Measurements from ENCODE around the gene TAPT1. TPM values are rescaled to one million over a fixed set of nuclear protein-coding genes. Genes with fewer than 3 reads are reported as not detected.

The TAPT1 gene
- total and polyA plus RNA-seq, 2 donors, result 26.4 to 29.0 TPM

- Histone ChIP-seq H3K4me3 (ENCODE audit: low read length in 2 of 2) (no peak overlapping the region), H3K27ac (ENCODE audit: low read depth in 1 of 2, low read length in 1 of 2) (no peak overlapping the region), H3K9me3 (ENCODE audit: control insufficient read depth in 2 of 2, insufficient read depth in 1 of 2, low read length in 1 of 2) (peaks cover 0 to 3% of the 10 kb centered on the region in 2 donors), H3K36me3 (ENCODE audit: control insufficient read depth in 2 of 2, insufficient read depth in 2 of 2, low read length in 1 of 2) (no peaks in the 10 kb centered on the region), H3K27me3 (ENCODE audit: control insufficient read depth in 2 of 2, insufficient read depth in 1 of 2, low read length in 1 of 2) (no peaks in the 10 kb centered on the region), H3K4me1 (ENCODE audit: control insufficient read depth in 2 of 2, insufficient read depth in 2 of 2, low read length in 2 of 2) (peaks cover 11 to 14% of the 10 kb centered on the region in 2 donors)
- WGBS, result 88% methylated on average over 8 of the region's 8 CpGs
- no peak for DNase-seq (ENCODE audit: low read depth in 6 of 9, low spot score in 9 of 9)
These were observed 100.5 kb downstream of the TAPT1 start for GRCh38 chr4:16125571-16126445.

- no peaks in the 10 kb centered on the region for H3K27me3 ChIP-seq (ENCODE audit: control insufficient read depth in 2 of 2, insufficient read depth in 1 of 2, low read length in 1 of 2)
- H3K27ac ChIP-seq (ENCODE audit: low read depth in 1 of 2, low read length in 1 of 2), result no peak overlapping the region
- H3K9me3 ChIP-seq (ENCODE audit: control insufficient read depth in 2 of 2, insufficient read depth in 1 of 2, low read length in 1 of 2), result peaks cover 0 to 3% of the 10 kb centered on the region in 2 donors
- H3K4me1 ChIP-seq (ENCODE audit: control insufficient read depth in 2 of 2, insufficient read depth in 2 of 2, low read length in 2 of 2), result peaks cover 11 to 14% of the 10 kb centered on the region in 2 donors
- no peak for DNase-seq (ENCODE audit: low read depth in 6 of 9, low spot score in 9 of 9)
- H3K4me3 ChIP-seq (ENCODE audit: low read length in 2 of 2), result no peak overlapping the region
- WGBS, result 91% methylated on average over 4 of the region's 4 CpGs
- no peaks in the 10 kb centered on the region for H3K36me3 ChIP-seq (ENCODE audit: control insufficient read depth in 2 of 2, insufficient read depth in 2 of 2, low read length in 1 of 2)
These were observed 102.0 kb downstream of the TAPT1 start for GRCh38 chr4:16124232-16124631.

GRCh38 chr4:16123356-16124084 lies 102.8 kb downstream of the TAPT1 start:
- H3K4me1 ChIP-seq (ENCODE audit: control insufficient read depth in 2 of 2, insufficient read depth in 2 of 2, low read length in 2 of 2), result peaks cover 11 to 14% of the 10 kb centered on the region in 2 donors
- WGBS, result 54% methylated on average over 7 of the region's 7 CpGs
- peaks cover 0 to 3% of the 10 kb centered on the region in 2 donors for H3K9me3 ChIP-seq (ENCODE audit: control insufficient read depth in 2 of 2, insufficient read depth in 1 of 2, low read length in 1 of 2)
- peak overlapping the region in 1 of 2 donors; percentile 75 for H3K27ac ChIP-seq (ENCODE audit: low read depth in 1 of 2, low read length in 1 of 2)
- no peaks in the 10 kb centered on the region for H3K36me3 ChIP-seq (ENCODE audit: control insufficient read depth in 2 of 2, insufficient read depth in 2 of 2, low read length in 1 of 2)
- DNase-seq (ENCODE audit: low read depth in 6 of 9, low spot score in 9 of 9), result no peak
- no peak overlapping the region for H3K4me3 ChIP-seq (ENCODE audit: low read length in 2 of 2)
- H3K27me3 ChIP-seq (ENCODE audit: control insufficient read depth in 2 of 2, insufficient read depth in 1 of 2, low read length in 1 of 2), result no peaks in the 10 kb centered on the region

- DNase-seq (ENCODE audit: low read depth in 6 of 9, low spot score in 9 of 9), result peak in 5 of 9 donors; percentile 5 to 38 (median 17)
- H3K36me3 ChIP-seq (ENCODE audit: control insufficient read depth in 2 of 2, insufficient read depth in 2 of 2, low read length in 1 of 2), result no peaks in the 10 kb centered on the region
- WGBS, result 11% methylated on average over 5 of the region's 5 CpGs
- H3K4me1 ChIP-seq (ENCODE audit: control insufficient read depth in 2 of 2, insufficient read depth in 2 of 2, low read length in 2 of 2), result peaks cover 11 to 14% of the 10 kb centered on the region in 2 donors
- no peaks in the 10 kb centered on the region for H3K27me3 ChIP-seq (ENCODE audit: control insufficient read depth in 2 of 2, insufficient read depth in 1 of 2, low read length in 1 of 2)
- H3K27ac ChIP-seq (ENCODE audit: low read depth in 1 of 2, low read length in 1 of 2), result peak overlapping the region in 1 of 2 donors; percentile 75
- H3K4me3 ChIP-seq (ENCODE audit: low read length in 2 of 2), result no peak overlapping the region
- peaks cover 0 to 3% of the 10 kb centered on the region in 2 donors for H3K9me3 ChIP-seq (ENCODE audit: control insufficient read depth in 2 of 2, insufficient read depth in 1 of 2, low read length in 1 of 2)
These were observed 103.5 kb downstream of the TAPT1 start for GRCh38 chr4:16122784-16123183.

GRCh38 chr4:16122308-16122711 lies 104.0 kb downstream of the TAPT1 start:
- Histone ChIP-seq H3K4me1 (ENCODE audit: control insufficient read depth in 2 of 2, insufficient read depth in 2 of 2, low read length in 2 of 2) (peaks cover 11 to 14% of the 10 kb centered on the region in 2 donors), H3K27me3 (ENCODE audit: control insufficient read depth in 2 of 2, insufficient read depth in 1 of 2, low read length in 1 of 2) (no peaks in the 10 kb centered on the region), H3K9me3 (ENCODE audit: control insufficient read depth in 2 of 2, insufficient read depth in 1 of 2, low read length in 1 of 2) (peaks cover 0 to 3% of the 10 kb centered on the region in 2 donors), H3K27ac (ENCODE audit: low read depth in 1 of 2, low read length in 1 of 2) (no peak overlapping the region), H3K36me3 (ENCODE audit: control insufficient read depth in 2 of 2, insufficient read depth in 2 of 2, low read length in 1 of 2) (no peaks in the 10 kb centered on the region), H3K4me3 (ENCODE audit: low read length in 2 of 2) (no peak overlapping the region)
- WGBS, result 78% methylated on average over 4 of the region's 4 CpGs
- no peak for DNase-seq (ENCODE audit: low read depth in 6 of 9, low spot score in 9 of 9)

GRCh38 chr4:16120720-16121119 lies 105.6 kb downstream of the TAPT1 start:
- H3K27ac ChIP-seq (ENCODE audit: low read depth in 1 of 2, low read length in 1 of 2), result no peak overlapping the region
- 94% methylated on average over 4 of the region's 4 CpGs for WGBS
- H3K36me3 ChIP-seq (ENCODE audit: control insufficient read depth in 2 of 2, insufficient read depth in 2 of 2, low read length in 1 of 2), result no peaks in the 10 kb centered on the region
- peak in 1 of 9 donors; percentile 5 for DNase-seq (ENCODE audit: low read depth in 6 of 9, low spot score in 9 of 9)
- peaks cover 0 to 3% of the 10 kb centered on the region in 2 donors for H3K9me3 ChIP-seq (ENCODE audit: control insufficient read depth in 2 of 2, insufficient read depth in 1 of 2, low read length in 1 of 2)
- H3K4me1 ChIP-seq (ENCODE audit: control insufficient read depth in 2 of 2, insufficient read depth in 2 of 2, low read length in 2 of 2), result peaks cover 11 to 14% of the 10 kb centered on the region in 2 donors
- H3K27me3 ChIP-seq (ENCODE audit: control insufficient read depth in 2 of 2, insufficient read depth in 1 of 2, low read length in 1 of 2), result no peaks in the 10 kb centered on the region
- no peak overlapping the region for H3K4me3 ChIP-seq (ENCODE audit: low read length in 2 of 2)

- H3K4me3 ChIP-seq (ENCODE audit: low read length in 2 of 2), result no peak overlapping the region
- DNase-seq (ENCODE audit: low read depth in 6 of 9, low spot score in 9 of 9), result no peak
- H3K27me3 ChIP-seq (ENCODE audit: control insufficient read depth in 2 of 2, insufficient read depth in 1 of 2, low read length in 1 of 2), result no peaks in the 10 kb centered on the region
- no peak overlapping the region for H3K27ac ChIP-seq (ENCODE audit: low read depth in 1 of 2, low read length in 1 of 2)
- peaks cover 0 to 3% of the 10 kb centered on the region in 2 donors for H3K9me3 ChIP-seq (ENCODE audit: control insufficient read depth in 2 of 2, insufficient read depth in 1 of 2, low read length in 1 of 2)
- peaks cover 11 to 14% of the 10 kb centered on the region in 2 donors for H3K4me1 ChIP-seq (ENCODE audit: control insufficient read depth in 2 of 2, insufficient read depth in 2 of 2, low read length in 2 of 2)
- 83% methylated on average over 4 of the region's 4 CpGs for WGBS
- no peaks in the 10 kb centered on the region for H3K36me3 ChIP-seq (ENCODE audit: control insufficient read depth in 2 of 2, insufficient read depth in 2 of 2, low read length in 1 of 2)
These were observed 106.3 kb downstream of the TAPT1 start for GRCh38 chr4:16119981-16120380.

GRCh38 chr4:16118090-16118489 lies 108.2 kb downstream of the TAPT1 start:
- 93% methylated on average over 2 of the region's 2 CpGs for WGBS
- Histone ChIP-seq H3K27ac (ENCODE audit: low read depth in 1 of 2, low read length in 1 of 2) (no peak overlapping the region), H3K4me3 (ENCODE audit: low read length in 2 of 2) (no peak overlapping the region), H3K4me1 (ENCODE audit: control insufficient read depth in 2 of 2, insufficient read depth in 2 of 2, low read length in 2 of 2) (peaks cover 7% of the 10 kb centered on the region in 2 donors), H3K9me3 (ENCODE audit: control insufficient read depth in 2 of 2, insufficient read depth in 1 of 2, low read length in 1 of 2) (peaks cover 0 to 3% of the 10 kb centered on the region in 2 donors), H3K27me3 (ENCODE audit: control insufficient read depth in 2 of 2, insufficient read depth in 1 of 2, low read length in 1 of 2) (no peaks in the 10 kb centered on the region), H3K36me3 (ENCODE audit: control insufficient read depth in 2 of 2, insufficient read depth in 2 of 2, low read length in 1 of 2) (no peaks in the 10 kb centered on the region)
- no peak for DNase-seq (ENCODE audit: low read depth in 6 of 9, low spot score in 9 of 9)

GRCh38 chr4:16117164-16117563 lies 109.1 kb downstream of the TAPT1 start:
- 94% methylated on average over 5 of the region's 5 CpGs for WGBS
- DNase-seq (ENCODE audit: low read depth in 6 of 9, low spot score in 9 of 9), result no peak
- Histone ChIP-seq H3K9me3 (ENCODE audit: control insufficient read depth in 2 of 2, insufficient read depth in 1 of 2, low read length in 1 of 2) (peaks cover 0 to 3% of the 10 kb centered on the region in 2 donors), H3K27me3 (ENCODE audit: control insufficient read depth in 2 of 2, insufficient read depth in 1 of 2, low read length in 1 of 2) (no peaks in the 10 kb centered on the region), H3K36me3 (ENCODE audit: control insufficient read depth in 2 of 2, insufficient read depth in 2 of 2, low read length in 1 of 2) (no peaks in the 10 kb centered on the region), H3K27ac (ENCODE audit: low read depth in 1 of 2, low read length in 1 of 2) (no peak overlapping the region), H3K4me3 (ENCODE audit: low read length in 2 of 2) (no peak overlapping the region), H3K4me1 (ENCODE audit: control insufficient read depth in 2 of 2, insufficient read depth in 2 of 2, low read length in 2 of 2) (peaks cover 0 to under 1% of the 10 kb centered on the region in 2 donors)
